ENCODE results near the gene MEGF11.
A peak's percentile ranks its signal among the peaks of the same experiment; 100 is the strongest.

MEGF11 gene

GRCh38 chr15:66008940-66009562 is 244.5 kb downstream of the MEGF11 start:
- H3K27ac ChIP-seq (replicated peaks) = no peak overlapping the region
- no peak for DNase-seq (ENCODE audit: low read depth in 1 of 2, low spot score in 1 of 2)
- H3K27me3 ChIP-seq (ENCODE audit: insufficient read depth, poor library complexity, severe bottlenecking) = no peaks in the 10 kb centered on the region
- H3K4me3 ChIP-seq (replicated peaks; ENCODE audit: insufficient read depth, low read length) = no peak overlapping the region
- TF ChIP-seq REST (IDR thresholded peaks at IDR 0.05; ENCODE audit: insufficient replicate concordance, low read depth) = no peak
- no peak for TF ChIP-seq CTCF (IDR thresholded peaks at IDR 0.05; ENCODE audit: insufficient read depth, low read length)
- TF ChIP-seq GABPA (IDR thresholded peaks at IDR 0.05; ENCODE audit: low read depth) = no peak
- TF ChIP-seq SPI1 (IDR thresholded peaks at IDR 0.05; ENCODE audit: borderline replicate concordance, low read depth) = no peak

- no peak for DNase-seq (ENCODE audit: low read depth in 1 of 2, low spot score in 1 of 2)
- no peak overlapping the region for H3K27ac ChIP-seq (replicated peaks)
- no peaks in the 10 kb centered on the region for H3K27me3 ChIP-seq (ENCODE audit: insufficient read depth, poor library complexity, severe bottlenecking)
- TF ChIP-seq POLR2AphosphoS5 (IDR thresholded peaks at IDR 0.05; ENCODE audit: low read depth) = no peak
- no peak for TF ChIP-seq GABPA (IDR thresholded peaks at IDR 0.05; ENCODE audit: low read depth)
- TF ChIP-seq REST (IDR thresholded peaks at IDR 0.05; ENCODE audit: insufficient replicate concordance, low read depth) = no peak
- TF ChIP-seq SPI1 (IDR thresholded peaks at IDR 0.05; ENCODE audit: borderline replicate concordance, low read depth) = no peak
- TF ChIP-seq CTCF (IDR thresholded peaks at IDR 0.05; ENCODE audit: insufficient read depth, low read length) = peak; percentile 14
- H3K4me3 ChIP-seq (replicated peaks; ENCODE audit: insufficient read depth, low read length) = no peak overlapping the region
Measured at GRCh38 chr15:66007663-66008262, 245.8 kb downstream of the MEGF11 start.

GRCh38 chr15:66006986-66007385 is 246.6 kb downstream of the MEGF11 start:
- no peak for DNase-seq (ENCODE audit: low read depth in 1 of 2, low spot score in 1 of 2)
- H3K4me3 ChIP-seq (replicated peaks; ENCODE audit: insufficient read depth, low read length) = no peak overlapping the region
- no peak overlapping the region for H3K27ac ChIP-seq (replicated peaks)
- H3K27me3 ChIP-seq (ENCODE audit: insufficient read depth, poor library complexity, severe bottlenecking) = no peaks in the 10 kb centered on the region
- TF ChIP-seq GABPA (IDR thresholded peaks at IDR 0.05; ENCODE audit: low read depth) = no peak
- no peak for TF ChIP-seq SPI1 (IDR thresholded peaks at IDR 0.05; ENCODE audit: borderline replicate concordance, low read depth)
- TF ChIP-seq POLR2AphosphoS5 (IDR thresholded peaks at IDR 0.05; ENCODE audit: low read depth) = no peak
- no peak for TF ChIP-seq REST (IDR thresholded peaks at IDR 0.05; ENCODE audit: insufficient replicate concordance, low read depth)
- no peak for TF ChIP-seq CTCF (IDR thresholded peaks at IDR 0.05; ENCODE audit: insufficient read depth, low read length)
